ENCODE results near the gene MAP7. TPM values are rescaled to one million over a fixed set of nuclear protein-coding genes. Genes with fewer than 3 reads are reported as not detected.

The MAP7 gene
- total RNA-seq, 3 donors from 2014 or later (not counting 1 experiment from before 2014, with no cell fraction given): 0.14 to 0.68 (median 0.14) TPM

DNA sequence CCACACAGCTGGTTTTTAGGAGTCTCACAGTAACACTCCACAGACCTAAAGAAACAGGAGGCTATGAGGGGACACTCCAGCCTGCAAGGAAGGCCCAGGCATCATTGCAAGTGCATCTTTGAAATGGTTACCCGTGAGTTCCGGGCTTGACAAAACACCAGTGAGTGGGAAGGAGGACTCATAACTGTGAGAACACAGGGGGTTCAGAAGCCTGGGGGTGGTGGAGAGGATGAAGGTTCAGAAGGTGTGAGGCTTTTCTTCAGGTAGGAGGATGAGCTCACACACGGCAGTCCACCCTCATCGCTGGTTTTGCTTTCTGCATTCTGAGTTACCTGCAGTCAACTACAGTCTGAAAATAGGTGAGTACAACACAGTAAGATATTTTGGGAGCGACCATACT lies 39.9 kb downstream of the MAP7 start:
- Histone ChIP-seq H3K4me1 (ENCODE audit: control insufficient read depth, insufficient read depth, low read length) (peaks cover 3% of the 10 kb centered on the region), H3K9me3 (ENCODE audit: control insufficient read depth, insufficient read depth, low read length) (no peaks in the 10 kb centered on the region), H3K4me3 (ENCODE audit: low read length) (no peak overlapping the region), H3K27ac (ENCODE audit: low read length) (no peak overlapping the region), H3K27me3 (ENCODE audit: control insufficient read depth, insufficient read depth, low read length) (no peaks in the 10 kb centered on the region), H3K36me3 (ENCODE audit: control insufficient read depth, insufficient read depth, low read length) (no peaks in the 10 kb centered on the region)
- Mint-ChIP-seq H3K4me1 (peaks cover 0 to 5% of the 10 kb centered on the region in 2 donors), H3K4me3 (no peak overlapping the region), H3K36me3 (no peaks in the 10 kb centered on the region), H3K27ac (no peak overlapping the region), H3K9me3 (no peaks in the 10 kb centered on the region), H3K27me3 (ENCODE audit: low read depth in 2 of 2) (peaks cover 0 to 6% of the 10 kb centered on the region in 2 donors)
- TF ChIP-seq, protein P1, sequence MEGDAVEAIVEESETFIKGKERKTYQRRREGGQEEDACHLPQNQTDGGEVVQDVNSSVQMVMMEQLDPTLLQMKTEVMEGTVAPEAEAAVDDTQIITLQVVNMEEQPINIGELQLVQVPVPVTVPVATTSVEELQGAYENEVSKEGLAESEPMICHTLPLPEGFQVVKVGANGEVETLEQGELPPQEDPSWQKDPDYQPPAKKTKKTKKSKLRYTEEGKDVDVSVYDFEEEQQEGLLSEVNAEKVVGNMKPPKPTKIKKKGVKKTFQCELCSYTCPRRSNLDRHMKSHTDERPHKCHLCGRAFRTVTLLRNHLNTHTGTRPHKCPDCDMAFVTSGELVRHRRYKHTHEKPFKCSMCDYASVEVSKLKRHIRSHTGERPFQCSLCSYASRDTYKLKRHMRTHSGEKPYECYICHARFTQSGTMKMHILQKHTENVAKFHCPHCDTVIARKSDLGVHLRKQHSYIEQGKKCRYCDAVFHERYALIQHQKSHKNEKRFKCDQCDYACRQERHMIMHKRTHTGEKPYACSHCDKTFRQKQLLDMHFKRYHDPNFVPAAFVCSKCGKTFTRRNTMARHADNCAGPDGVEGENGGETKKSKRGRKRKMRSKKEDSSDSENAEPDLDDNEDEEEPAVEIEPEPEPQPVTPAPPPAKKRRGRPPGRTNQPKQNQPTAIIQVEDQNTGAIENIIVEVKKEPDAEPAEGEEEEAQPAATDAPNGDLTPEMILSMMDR (IDR thresholded peaks at IDR 0.05): no peak
- 60% methylated on average over 4 of the region's 5 CpGs for WGBS (ENCODE audit: insufficient coverage)
- DNase-seq (peak in 1 of 2 donors; percentile 7), ATAC-seq (no peak)
- intact Hi-C loops (cut with micrococcal nuclease): no loop called here

DNA sequence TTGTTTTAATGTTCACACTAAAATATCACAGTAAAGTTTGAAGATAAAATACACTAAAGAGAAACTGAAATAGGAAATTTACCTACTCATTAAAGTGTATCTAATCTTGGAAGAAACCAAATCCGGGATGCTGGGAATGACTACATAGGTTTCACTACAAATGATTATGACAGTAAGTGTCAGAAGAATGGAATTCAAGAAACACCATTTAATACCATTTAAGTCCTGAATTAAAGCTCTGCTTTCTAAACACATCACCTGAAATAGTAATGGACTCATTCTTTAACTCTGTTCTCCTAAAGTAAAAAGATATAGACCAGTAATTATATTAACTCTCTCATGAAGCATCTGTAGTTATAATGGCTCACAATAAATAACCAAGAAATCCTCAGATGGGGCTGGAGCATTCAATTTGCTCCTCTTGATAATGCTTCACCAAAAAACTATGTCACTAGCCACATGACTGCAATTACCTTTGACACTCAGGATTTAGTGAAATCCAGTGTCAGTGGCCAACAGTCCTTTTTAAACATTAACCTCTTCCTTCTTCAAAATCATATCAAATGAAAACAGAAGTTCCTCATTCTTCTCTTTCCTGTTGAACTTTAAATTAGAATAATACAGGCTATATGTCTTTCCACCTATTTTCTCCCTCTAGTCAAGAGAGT lies 41.4 kb downstream of the MAP7 start:
- DNase-seq (no peak), ATAC-seq (no peak)
- H3K4me3 Mint-ChIP-seq: no peak overlapping the region
- H3K36me3 Mint-ChIP-seq: no peaks in the 10 kb centered on the region
- intact Hi-C loops (cut with micrococcal nuclease): no loop called here
- H3K27me3 ChIP-seq (ENCODE audit: control insufficient read depth, insufficient read depth, low read length): no peaks in the 10 kb centered on the region
- H3K9me3 Mint-ChIP-seq: no peaks in the 10 kb centered on the region
- peaks cover 3% of the 10 kb centered on the region for H3K4me1 ChIP-seq (ENCODE audit: control insufficient read depth, insufficient read depth, low read length)
- no CpG with 5 or more reads among the region's 1 CpG for WGBS (ENCODE audit: insufficient coverage)
- no peak overlapping the region for H3K27ac Mint-ChIP-seq
- H3K27ac ChIP-seq (ENCODE audit: low read length): no peak overlapping the region
- no peak overlapping the region for H3K4me3 ChIP-seq (ENCODE audit: low read length)
- H3K27me3 Mint-ChIP-seq (ENCODE audit: low read depth in 2 of 2): peaks cover 0 to 6% of the 10 kb centered on the region in 2 donors
- H3K36me3 ChIP-seq (ENCODE audit: control insufficient read depth, insufficient read depth, low read length): no peaks in the 10 kb centered on the region
- TF ChIP-seq, protein P1 (IDR thresholded peaks at IDR 0.05): no peak
- no peaks in the 10 kb centered on the region for H3K9me3 ChIP-seq (ENCODE audit: control insufficient read depth, insufficient read depth, low read length)
- peaks cover 0 to 5% of the 10 kb centered on the region in 2 donors for H3K4me1 Mint-ChIP-seq

DNA sequence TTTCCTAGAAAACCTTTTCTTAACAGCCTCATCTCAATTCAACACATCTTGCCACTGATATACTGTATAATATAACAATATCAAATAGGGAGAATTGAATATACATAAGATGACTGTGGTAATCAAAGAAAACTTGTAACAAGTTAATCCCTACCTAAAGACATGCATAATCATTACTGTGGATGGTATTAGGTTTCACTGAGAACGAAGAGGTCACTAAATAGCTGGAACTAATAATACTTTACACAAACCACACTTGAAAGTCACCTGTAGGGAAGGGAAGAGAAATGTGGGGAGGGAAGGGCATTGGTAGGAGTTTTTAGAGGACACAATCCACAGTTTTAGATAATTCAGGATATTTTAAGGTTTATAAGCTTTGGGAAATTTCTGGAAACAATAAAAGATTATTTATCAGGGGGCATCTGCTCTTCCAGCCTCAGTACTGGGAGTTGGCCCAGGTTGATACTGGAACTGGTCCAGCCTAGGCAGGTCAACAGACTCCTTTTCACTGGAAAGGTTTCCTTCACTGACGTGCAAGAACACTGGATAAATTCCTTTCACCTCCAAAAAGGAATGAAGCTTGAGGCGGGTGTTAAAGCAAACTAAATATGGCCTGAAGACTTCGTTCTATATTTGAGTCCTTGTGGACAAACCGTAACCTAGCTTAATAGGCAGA lies 44.0 kb downstream of the MAP7 start:
- TF ChIP-seq, protein P1 (IDR thresholded peaks at IDR 0.05): no peak
- peaks cover 0 to 2% of the 10 kb centered on the region in 2 donors for H3K27me3 Mint-ChIP-seq (ENCODE audit: low read depth in 2 of 2)
- H3K36me3 ChIP-seq (ENCODE audit: control insufficient read depth, insufficient read depth, low read length): no peaks in the 10 kb centered on the region
- no peak for ATAC-seq
- no peak overlapping the region for H3K27ac Mint-ChIP-seq
- no peaks in the 10 kb centered on the region for H3K9me3 ChIP-seq (ENCODE audit: control insufficient read depth, insufficient read depth, low read length)
- peaks cover 0 to 5% of the 10 kb centered on the region in 2 donors for H3K4me1 Mint-ChIP-seq
- no peaks in the 10 kb centered on the region for H3K27me3 ChIP-seq (ENCODE audit: control insufficient read depth, insufficient read depth, low read length)
- H3K4me3 ChIP-seq (ENCODE audit: low read length): no peak overlapping the region
- no peak overlapping the region for H3K27ac ChIP-seq (ENCODE audit: low read length)
- DNase-seq: no peak
- no peaks in the 10 kb centered on the region for H3K9me3 Mint-ChIP-seq
- no peaks in the 10 kb centered on the region for H3K36me3 Mint-ChIP-seq
- intact Hi-C loops (cut with micrococcal nuclease): no loop called here
- H3K4me1 ChIP-seq (ENCODE audit: control insufficient read depth, insufficient read depth, low read length): peaks cover 3% of the 10 kb centered on the region
- WGBS (ENCODE audit: insufficient coverage): 96% methylated on average over 4 of the region's 5 CpGs
- H3K4me3 Mint-ChIP-seq: no peak overlapping the region

All from natural killer cell (primary cell).